Endodermal cell (in vitro differentiated cells): ENCODE measurements around the gene KIAA1755. TPM values are rescaled to one million over a fixed set of nuclear protein-coding genes. Genes with fewer than 3 reads are reported as not detected.

ENCODE experiments used
- DNase-seq: peaks from one replicate; pipeline ENCODE4 v3.0.0-alpha.2; 2017
- H3K27ac ChIP-seq: 2 replicates; pipeline ENCODE4 v1.5.1; 2013; ENCODE audit warnings: mild to moderate bottlenecking, low read depth, low read length, moderate library complexity
- H3K27me3 ChIP-seq: 2 replicates; pipeline ENCODE4 v1.6.1; 2013; ENCODE audit warnings: mild to moderate bottlenecking, low read length, moderate library complexity; ENCODE audit not compliant: insufficient read depth, control insufficient read depth, poor library complexity, severe bottlenecking
- H3K36me3 ChIP-seq: 2 replicates; pipeline ENCODE4 v1.7.0; 2013; ENCODE audit warnings: mild to moderate bottlenecking, low read length, moderate library complexity; ENCODE audit not compliant: control insufficient read depth, insufficient read depth
- H3K4me1 ChIP-seq: one replicate; pipeline ENCODE4 v1.7.0; 2013; ENCODE audit warnings: low read length; ENCODE audit not compliant: control insufficient read depth, insufficient read depth
- H3K4me3 ChIP-seq: 2 replicates; pipeline ENCODE4 v1.5.1; 2013; ENCODE audit warnings: mild to moderate bottlenecking, low read length, moderate library complexity
- H3K9ac ChIP-seq: 2 replicates; pipeline ENCODE4 v1.6.1; 2013; ENCODE audit warnings: mild to moderate bottlenecking, low read length, moderate library complexity; ENCODE audit not compliant: poor library complexity, severe bottlenecking; ENCODE audit errors: extremely low read depth
- H3K9me3 ChIP-seq: 2 replicates; pipeline ENCODE4 v1.6.1; 2013; ENCODE audit warnings: mild to moderate bottlenecking, low read length, moderate library complexity; ENCODE audit not compliant: control insufficient read depth
- H3K27ac Mint-ChIP-seq: 2 replicates; pipeline ENCODE4 v1.8.0; 2020; ENCODE audit warnings: mixed read lengths
- H3K27me3 Mint-ChIP-seq: 2 replicates; pipeline ENCODE4 v1.8.0; 2021; ENCODE audit warnings: mild to moderate bottlenecking, mixed read lengths; ENCODE audit not compliant: insufficient read depth
- H3K36me3 Mint-ChIP-seq: 2 replicates; pipeline ENCODE4 v1.8.0; 2020; ENCODE audit warnings: low read depth, mixed read lengths
- H3K4me1 Mint-ChIP-seq: 2 replicates; pipeline ENCODE4 v1.8.0; 2020; ENCODE audit warnings: mixed read lengths
- H3K4me3 Mint-ChIP-seq: 2 replicates; pipeline ENCODE4 v1.8.0; 2020; ENCODE audit warnings: mild to moderate bottlenecking, moderate library complexity, mixed read lengths
- H3K9me3 Mint-ChIP-seq: 2 replicates; pipeline ENCODE4 v1.8.0; 2020; ENCODE audit warnings: mild to moderate bottlenecking, mixed read lengths
- CTCF ChIP-seq: fragments of 200-600 bp; sonication (generic); conservative IDR thresholded peaks from 2 replicates; pipeline ENCODE4 v1.5.0; 2021; ENCODE audit warnings: antibody characterized with exemption, mild to moderate bottlenecking
- WGBS, 2 experiments: methylation state at CpG; one replicate each; pipeline versions ENCODE4 v1.1.5 to v1.1.7; 2013; ENCODE audit warnings: missing lambda C conversion rate in 2 of 2, mixed read lengths in 1 of 2; ENCODE audit not compliant: insufficient coverage in 1 of 2, insufficient read length in 1 of 2; 5-methylcytosine and 5-hydroxymethylcytosine counted together
- total RNA-seq, 2 donors: library from RNA; stranded (reverse); fragmentation: NEBNext Ultra II Directional in 1 of 2; extraction: Animal tissue kit (Norgen Biotek cat#: 25700) in 1 of 2; gene quantifications; 2 replicates in 1 of 2; 3 replicates in 1 of 2; pipeline ENCODE4 v1.2.1, GENCODE V29; 2021

KIAA1755 gene
- total RNA-seq, 2 donors from 2014 or later = not detected

GRCh38 chr20:38191654-38192053 lies 68.9 kb downstream of the KIAA1755 start:
- Histone ChIP-seq H3K9me3 (no peaks in the 10 kb centered on the region), H3K4me3 (no peak overlapping the region), H3K4me1 (no peaks in the 10 kb centered on the region), H3K36me3 (no peaks in the 10 kb centered on the region), H3K27ac (no peak overlapping the region), H3K9ac (no peak overlapping the region), H3K27me3 (no peaks in the 10 kb centered on the region)
- Mint-ChIP-seq H3K36me3 (no peaks in the 10 kb centered on the region), H3K27ac (peak overlapping the region; percentile 10), H3K4me1 (no peaks in the 10 kb centered on the region), H3K9me3 (no peaks in the 10 kb centered on the region), H3K27me3 (peaks cover 5% of the 10 kb centered on the region), H3K4me3 (no peak overlapping the region)
- no peak for TF ChIP-seq CTCF
- DNase-seq = peak; percentile 13
- WGBS, 2 experiments = 88 to 94% methylated on average over 5 of the region's 5 CpGs

- no peaks in the 10 kb centered on the region for H3K36me3 Mint-ChIP-seq
- Histone ChIP-seq H3K36me3 (no peaks in the 10 kb centered on the region), H3K4me3 (no peak overlapping the region), H3K4me1 (no peaks in the 10 kb centered on the region), H3K27ac (no peak overlapping the region), H3K9ac (no peak overlapping the region), H3K9me3 (no peaks in the 10 kb centered on the region), H3K27me3 (no peaks in the 10 kb centered on the region)
- 82 to 89% methylated on average over 2 to 3 of the region's 3 CpGs for WGBS, 2 experiments
- H3K4me1 Mint-ChIP-seq = no peaks in the 10 kb centered on the region
- H3K9me3 Mint-ChIP-seq = no peaks in the 10 kb centered on the region
- H3K27me3 Mint-ChIP-seq = peaks cover 5% of the 10 kb centered on the region
- no peak overlapping the region for H3K27ac Mint-ChIP-seq
- H3K4me3 Mint-ChIP-seq = no peak overlapping the region
- DNase-seq = peak; percentile 28
- TF ChIP-seq CTCF = no peak
Measured at GRCh38 chr20:38190936-38191371, 69.6 kb downstream of the KIAA1755 start.

- H3K4me3 Mint-ChIP-seq = no peak overlapping the region
Measured at GRCh38 chr20:38190166-38190565, 70.4 kb downstream of the KIAA1755 start.

More at GRCh38 chr20:38190166-38190565, 70.4 kb downstream of the KIAA1755 start:
- no peak overlapping the region for H3K27ac ChIP-seq
- H3K9ac ChIP-seq = no peak overlapping the region
- no peaks in the 10 kb centered on the region for H3K27me3 ChIP-seq
- H3K4me3 ChIP-seq = no peak overlapping the region
- H3K9me3 ChIP-seq = no peaks in the 10 kb centered on the region
- DNase-seq = peak; percentile 14
- Mint-ChIP-seq H3K9me3 (no peaks in the 10 kb centered on the region), H3K36me3 (no peaks in the 10 kb centered on the region), H3K4me1 (no peaks in the 10 kb centered on the region), H3K27me3 (peaks cover under 1% of the 10 kb centered on the region), H3K27ac (no peak overlapping the region)
- WGBS, 2 experiments = 91% methylated on average over 6 of the region's 6 CpGs; no CpG with 5 or more reads in 1 of the 2 experiments
- TF ChIP-seq CTCF = no peak
- no peaks in the 10 kb centered on the region for H3K4me1 ChIP-seq
- H3K36me3 ChIP-seq = no peaks in the 10 kb centered on the region
